Liver (tissue), 3 donors: ENCODE data around the gene TOR4A.

Experiments used
- RAD21 ChIP-seq, 2 donors: IDR thresholded peaks; 2 replicates each; pipeline ENCODE4 v1.6.1; 2016; ENCODE audit warnings: antibody characterized with exemption in 2 of 2, mild to moderate bottlenecking in 2 of 2
- TF ChIP-seq, protein P1 (sequence below): fragments of 150-350 bp; IDR thresholded peaks from 2 replicates; pipeline ENCODE4 v1.5.1; 2017; ENCODE audit warnings: improper control_type of control experiment, low read depth, low read length; ENCODE audit not compliant: missing input control
- TF ChIP-seq, protein P2 (sequence below): IDR thresholded peaks from 2 replicates; pipeline ENCODE4 v1.6.1; 2016; ENCODE audit warnings: antibody characterized with exemption
- donor health status: healthy.
- donor health status: healthy.

DNA sequence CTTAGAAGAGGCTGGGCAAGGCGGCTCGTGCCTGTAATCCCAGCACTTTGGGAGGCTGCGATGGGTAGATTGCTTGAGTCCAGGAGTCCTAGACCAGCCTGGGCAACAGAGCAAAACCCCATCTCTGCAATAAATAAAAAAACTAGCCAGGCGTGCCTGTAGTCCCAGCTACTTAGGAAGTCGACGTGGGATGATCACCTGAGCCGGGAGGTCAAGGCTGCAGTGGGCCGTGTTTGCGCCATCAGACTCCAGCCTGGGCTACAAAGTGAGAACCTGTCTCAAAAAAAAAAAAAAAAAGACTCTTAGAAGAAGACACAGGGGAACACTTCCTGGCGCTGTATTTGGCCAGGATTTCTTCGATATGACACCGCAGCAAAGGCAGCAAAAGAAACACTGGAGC lies 48.3 kb downstream of the TOR4A start:
- TF ChIP-seq, protein P1, sequence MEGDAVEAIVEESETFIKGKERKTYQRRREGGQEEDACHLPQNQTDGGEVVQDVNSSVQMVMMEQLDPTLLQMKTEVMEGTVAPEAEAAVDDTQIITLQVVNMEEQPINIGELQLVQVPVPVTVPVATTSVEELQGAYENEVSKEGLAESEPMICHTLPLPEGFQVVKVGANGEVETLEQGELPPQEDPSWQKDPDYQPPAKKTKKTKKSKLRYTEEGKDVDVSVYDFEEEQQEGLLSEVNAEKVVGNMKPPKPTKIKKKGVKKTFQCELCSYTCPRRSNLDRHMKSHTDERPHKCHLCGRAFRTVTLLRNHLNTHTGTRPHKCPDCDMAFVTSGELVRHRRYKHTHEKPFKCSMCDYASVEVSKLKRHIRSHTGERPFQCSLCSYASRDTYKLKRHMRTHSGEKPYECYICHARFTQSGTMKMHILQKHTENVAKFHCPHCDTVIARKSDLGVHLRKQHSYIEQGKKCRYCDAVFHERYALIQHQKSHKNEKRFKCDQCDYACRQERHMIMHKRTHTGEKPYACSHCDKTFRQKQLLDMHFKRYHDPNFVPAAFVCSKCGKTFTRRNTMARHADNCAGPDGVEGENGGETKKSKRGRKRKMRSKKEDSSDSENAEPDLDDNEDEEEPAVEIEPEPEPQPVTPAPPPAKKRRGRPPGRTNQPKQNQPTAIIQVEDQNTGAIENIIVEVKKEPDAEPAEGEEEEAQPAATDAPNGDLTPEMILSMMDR, result no peak
- TF ChIP-seq, protein P2, sequence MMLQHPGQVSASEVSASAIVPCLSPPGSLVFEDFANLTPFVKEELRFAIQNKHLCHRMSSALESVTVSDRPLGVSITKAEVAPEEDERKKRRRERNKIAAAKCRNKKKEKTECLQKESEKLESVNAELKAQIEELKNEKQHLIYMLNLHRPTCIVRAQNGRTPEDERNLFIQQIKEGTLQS, result no peak
- TF ChIP-seq RAD21 (IDR thresholded peaks at IDR 0.05), result no peak
